Body of pancreas (tissue), 4 donors: ENCODE data around the gene LENG9.

ENCODE experiments used
- CTCF ChIP-seq, 7 experiments: fragments of 450-650 bp in 4 of 7; fragments of 200-600 bp in 3 of 7; sonication (generic) in 3 of 7; IDR thresholded peaks; one replicate each; pipeline ENCODE4 v1.5.1; 2016 to 2019; ENCODE audit warnings: antibody characterized with exemption in 7 of 7
- POLR2A ChIP-seq, 3 donors: fragments of 450-650 bp; IDR thresholded peaks; one replicate each; pipeline ENCODE4 v1.6.1; 2016; ENCODE audit warnings: antibody characterized with exemption in 3 of 3, mild to moderate bottlenecking in 2 of 3

GRCh38 chr19:54448774-54449700, 14.5 kb downstream of the LENG9 start, which contains the start of gene LENG8:
- TF ChIP-seq CTCF (IDR thresholded peaks at IDR 0.05) (peak in 2 of 7 experiments; percentile 17 to 24), POLR2A (IDR thresholded peaks at IDR 0.05) (peak; percentile 97 to 99 (median 99))
